Esophagus squamous epithelium (tissue), 4 donors: ENCODE data around the gene AIG1.

Source experiments
- CTCF ChIP-seq, 6 experiments: fragments of 450-650 bp in 4 of 6; fragments of 200-600 bp in 2 of 6; sonication (generic) in 2 of 6; IDR thresholded peaks; one replicate each; pipeline ENCODE4 v1.5.1; 2016 to 2019; ENCODE audit warnings: antibody characterized with exemption in 6 of 6, mild to moderate bottlenecking in 4 of 6, moderate library complexity in 4 of 6
- POLR2A ChIP-seq, 4 donors: fragments of 450-650 bp; IDR thresholded peaks; one replicate each; pipeline ENCODE4 v1.6.1; 2017; ENCODE audit warnings: antibody characterized with exemption in 4 of 4, mild to moderate bottlenecking in 4 of 4, moderate library complexity in 3 of 4

DNA sequence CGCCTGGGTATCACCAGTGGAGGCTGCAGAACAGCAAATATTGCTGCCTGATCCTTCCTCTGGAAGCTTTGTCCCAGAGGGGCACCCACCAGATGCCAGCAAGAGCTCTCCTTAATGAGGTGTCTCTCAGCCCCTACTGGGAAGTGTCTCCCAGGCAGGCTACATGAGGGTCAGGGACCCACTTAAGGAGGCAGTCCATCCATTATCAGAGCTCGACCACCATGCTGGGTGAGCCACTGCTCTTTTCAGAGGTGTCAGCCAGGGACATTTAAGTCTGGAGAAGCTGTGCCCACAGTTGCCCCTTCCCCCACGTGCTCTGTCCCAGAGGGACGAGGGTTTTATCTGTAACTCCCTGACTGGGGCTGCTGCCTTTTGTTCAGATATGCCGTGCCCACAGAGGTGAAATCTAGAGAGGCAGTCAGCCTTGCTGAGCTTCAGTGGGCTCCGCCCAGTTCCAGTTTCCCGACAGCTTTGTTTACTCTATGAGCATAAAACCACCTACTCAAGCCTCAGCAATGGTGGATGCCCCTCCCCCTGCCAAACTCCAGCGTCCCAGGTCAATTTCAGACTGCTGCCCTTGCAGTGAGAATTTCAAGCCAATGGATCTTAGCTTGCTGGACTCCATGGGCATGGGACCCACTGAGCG, 25.9 kb upstream of the AIG1 start:
- TF ChIP-seq CTCF (IDR thresholded peaks at IDR 0.05) (no peak), POLR2A (IDR thresholded peaks at IDR 0.05) (no peak)
